Mucosa of descending colon (tissue), 3 donors: ENCODE results near the gene RAD50. TPM values are rescaled to one million over a fixed set of nuclear protein-coding genes. Genes with fewer than 3 reads are reported as not detected.
"Not testable (repeated sequence)": the region's sequence is repeated elsewhere in the genome, so short reads cannot be mapped to it uniquely, and the experiment has no call there.

Experiments used
- ATAC-seq: fragments of 200-7000 bp; cut with Tn5 transposase; one replicate; pipeline ENCODE4 v1.9.1; 2020; ENCODE audit warnings: mild to moderate bottlenecking, moderate library complexity
- DNase-seq, 3 donors: peaks; one replicate each; pipeline ENCODE4 v3.0.0-alpha.2; 2020
- H3K36me3 ChIP-seq: fragments of 200-600 bp; one replicate; pipeline ENCODE4 v1.8.0; 2021; ENCODE audit warnings: low read depth, mild to moderate bottlenecking
- H3K4me1 ChIP-seq: fragments of 200-600 bp; one replicate; pipeline ENCODE4 v1.8.0; 2021; ENCODE audit warnings: low read depth, mild to moderate bottlenecking
- H3K4me3 ChIP-seq: fragments of 200-600 bp; one replicate; pipeline ENCODE4 v1.8.0; 2021; ENCODE audit warnings: mild to moderate bottlenecking
- H3K9me3 ChIP-seq: fragments of 200-600 bp; one replicate; pipeline ENCODE4 v1.8.0; 2021; ENCODE audit warnings: mild to moderate bottlenecking
- intact Hi-C, 2 donors: fragments of 100-400 bp; cut with DNase I in 1 of 2; cut with micrococcal nuclease in 1 of 2; formaldehyde crosslinking; loops; one replicate each; pipeline versions ENCODE4 v1.11.0 to v1.11.1; 2022; cut with DNase I, micrococcal nuclease
- total RNA-seq, 3 donors: library from RNA; stranded (reverse); fragmentation: NEBNext Ultra II Directional in 2 of 3; extraction: Animal tissue kit (Norgen Biotek cat#: 25700) in 2 of 3; gene quantifications; one replicate each; pipeline versions ENCODE4 v1.2.1 to v1.2.4, GENCODE V29; 2021 to 2023
- TF ChIP-seq, protein P1 (sequence below): fragments of 200-600 bp; IDR thresholded peaks from one replicate; pipeline ENCODE4 v1.8.0; 2022; ENCODE audit warnings: antibody characterized with exemption, mild to moderate bottlenecking
- donor health status: DM: no; HTN: no; CAD: no; lungs with moderate emphysema.
- donor health status: DM: no; HTN: no; CAD: no.
- donor health status: DM: no; HTN: yes; CAD: no.

RAD50 gene
- total RNA-seq, 3 donors from 2014 or later, result 35.3 to 43.8 (median 36.1) TPM

DNA sequence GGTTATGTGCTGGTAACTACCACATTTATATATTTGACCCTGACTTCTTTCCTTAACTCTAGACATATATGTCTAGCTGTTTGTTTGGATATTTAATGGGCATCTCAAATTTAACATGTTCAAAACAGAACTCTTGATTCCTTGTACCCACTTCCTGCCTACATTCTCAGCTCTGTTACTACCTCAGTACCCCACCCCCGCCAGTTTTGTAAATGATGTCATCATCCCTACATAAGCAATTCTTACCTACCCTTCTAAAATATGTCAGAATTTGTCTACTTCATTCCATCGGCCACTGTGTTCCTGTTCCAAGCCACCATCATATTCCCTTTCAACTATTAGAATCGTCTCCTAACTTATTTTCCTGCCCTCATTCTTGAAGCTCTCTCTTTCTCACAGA lies 4.8 kb downstream of the RAD50 start:
- no peak for DNase-seq
- intact Hi-C loops, result no loop called here
- H3K4me1 ChIP-seq, result peaks cover 8% of the 10 kb centered on the region
- H3K9me3 ChIP-seq, result peaks cover 8% of the 10 kb centered on the region
- H3K36me3 ChIP-seq, result no peaks in the 10 kb centered on the region
- H3K4me3 ChIP-seq, result no peak overlapping the region
- TF ChIP-seq, protein P1, sequence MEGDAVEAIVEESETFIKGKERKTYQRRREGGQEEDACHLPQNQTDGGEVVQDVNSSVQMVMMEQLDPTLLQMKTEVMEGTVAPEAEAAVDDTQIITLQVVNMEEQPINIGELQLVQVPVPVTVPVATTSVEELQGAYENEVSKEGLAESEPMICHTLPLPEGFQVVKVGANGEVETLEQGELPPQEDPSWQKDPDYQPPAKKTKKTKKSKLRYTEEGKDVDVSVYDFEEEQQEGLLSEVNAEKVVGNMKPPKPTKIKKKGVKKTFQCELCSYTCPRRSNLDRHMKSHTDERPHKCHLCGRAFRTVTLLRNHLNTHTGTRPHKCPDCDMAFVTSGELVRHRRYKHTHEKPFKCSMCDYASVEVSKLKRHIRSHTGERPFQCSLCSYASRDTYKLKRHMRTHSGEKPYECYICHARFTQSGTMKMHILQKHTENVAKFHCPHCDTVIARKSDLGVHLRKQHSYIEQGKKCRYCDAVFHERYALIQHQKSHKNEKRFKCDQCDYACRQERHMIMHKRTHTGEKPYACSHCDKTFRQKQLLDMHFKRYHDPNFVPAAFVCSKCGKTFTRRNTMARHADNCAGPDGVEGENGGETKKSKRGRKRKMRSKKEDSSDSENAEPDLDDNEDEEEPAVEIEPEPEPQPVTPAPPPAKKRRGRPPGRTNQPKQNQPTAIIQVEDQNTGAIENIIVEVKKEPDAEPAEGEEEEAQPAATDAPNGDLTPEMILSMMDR, result no peak
- no peak for ATAC-seq

- H3K9me3 ChIP-seq, H3K4me3 ChIP-seq, intact Hi-C loops, H3K36me3 ChIP-seq, H3K4me1 ChIP-seq, ATAC-seq, DNase-seq: not testable (repeated sequence)
Measured at GRCh38 chr5:132564555-132564954, 7.8 kb downstream of the RAD50 start.

DNA sequence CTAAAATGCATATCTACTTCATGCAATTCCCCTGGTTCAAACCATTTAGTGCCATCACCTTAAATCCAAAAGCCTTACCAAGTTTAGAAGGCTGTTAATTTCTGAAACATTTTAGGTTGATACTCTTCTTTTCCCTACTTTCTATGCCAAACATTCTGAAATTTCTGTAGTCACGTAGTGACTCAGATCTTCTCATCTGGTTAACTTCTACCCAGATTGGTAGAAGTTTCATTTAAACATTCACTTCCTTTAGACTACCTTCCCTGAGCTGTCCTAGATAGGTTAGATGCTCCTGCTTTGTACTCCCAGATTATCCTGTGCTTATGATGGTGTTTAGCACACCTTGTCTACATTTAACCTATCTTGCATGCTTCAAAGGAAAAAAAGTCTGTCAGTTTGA lies 9.9 kb downstream of the RAD50 start:
- TF ChIP-seq, protein P1, result no peak
- no peak for ATAC-seq

GRCh38 chr5:132576123-132576522 lies 19.3 kb downstream of the RAD50 start:
- H3K36me3 ChIP-seq, result no peaks in the 10 kb centered on the region
- DNase-seq (no peak), ATAC-seq (no peak)
- no peaks in the 10 kb centered on the region for H3K9me3 ChIP-seq
- TF ChIP-seq, protein P1, result no peak
- no peaks in the 10 kb centered on the region for H3K4me1 ChIP-seq
- H3K4me3 ChIP-seq, result no peak overlapping the region
- intact Hi-C loops, result no loop called here

More for the DNA sequence above, 9.9 kb downstream of the RAD50 start:
- intact Hi-C loops, result no loop called here
- H3K9me3 ChIP-seq, result peaks cover 8% of the 10 kb centered on the region
- no peak overlapping the region for H3K4me3 ChIP-seq
- H3K36me3 ChIP-seq, result no peaks in the 10 kb centered on the region
- no peaks in the 10 kb centered on the region for H3K4me1 ChIP-seq
- no peak for DNase-seq

GRCh38 chr5:132584560-132584959 lies 27.8 kb downstream of the RAD50 start:
- H3K4me1 ChIP-seq, DNase-seq, intact Hi-C loops, H3K9me3 ChIP-seq, H3K4me3 ChIP-seq, ATAC-seq: not testable (repeated sequence)
- peaks cover 10% of the 10 kb centered on the region for H3K36me3 ChIP-seq

DNA sequence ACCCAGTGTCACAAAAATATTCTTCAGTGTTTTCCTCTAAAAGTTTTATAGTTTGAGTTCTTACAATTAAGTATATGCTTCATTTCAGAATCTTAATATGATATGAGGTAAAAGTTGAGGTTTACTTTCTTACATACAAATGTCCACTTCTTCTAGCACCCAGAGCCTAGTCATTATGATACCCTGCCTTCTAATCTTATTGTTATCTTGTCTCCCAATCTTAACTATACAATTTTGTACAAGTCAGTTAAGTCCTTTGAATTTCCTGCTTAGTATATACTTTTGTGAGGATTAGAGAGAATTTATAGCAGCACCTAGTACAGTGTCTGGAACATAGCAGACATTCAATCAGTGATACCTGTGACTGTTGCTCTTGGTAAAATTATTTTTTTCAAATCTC lies 29.3 kb downstream of the RAD50 start:
- ATAC-seq, result no peak

More for the DNA sequence above, 29.3 kb downstream of the RAD50 start:
- intact Hi-C loops, result no loop called here
- no peaks in the 10 kb centered on the region for H3K9me3 ChIP-seq
- no peak overlapping the region for H3K4me3 ChIP-seq
- DNase-seq, result no peak
- H3K36me3 ChIP-seq, result peaks cover 10% of the 10 kb centered on the region
- H3K4me1 ChIP-seq, result no peaks in the 10 kb centered on the region
- TF ChIP-seq, protein P1, result no peak
